H1 (cell line): ENCODE measurements around the gene LCE5A. TPM values are rescaled to one million over a fixed set of nuclear protein-coding genes. Genes with fewer than 3 reads are reported as not detected.

ENCODE experiments used
- ATF2 ChIP-seq: IDR thresholded peaks from 2 replicates; pipeline ENCODE4 v1.6.1; 2012; ENCODE audit warnings: low read length, inconsistent platforms
- KDM1A ChIP-seq: fragments of 200-600, 300-600 bp; sonication (generic); IDR thresholded peaks from 2 replicates; pipeline ENCODE4 v1.7.1; 2016; ENCODE audit warnings: mild to moderate bottlenecking, low read length, borderline replicate concordance
- SIRT6 ChIP-seq: IDR thresholded peaks from one replicate; pipeline ENCODE4 v1.7.1; 2012; ENCODE audit warnings: low read length, inconsistent platforms
- SP1 ChIP-seq: IDR thresholded peaks from 2 replicates; pipeline ENCODE4 v1.6.1; 2011; ENCODE audit warnings: low read depth, low read length
- polyA plus RNA-seq, 7 experiments: library from polyadenylated mRNA; depleted of rRNA in 3 of 7; stranded (reverse) in 5 of 7; unstranded in 2 of 7; fragments of >200 nt in 5 of 7; fragments of 200-250 nt in 2 of 7; gene quantifications; 1 replicate in 5 of 7; 2 replicates in 1 of 7; 4 replicates in 1 of 7; pipeline versions ENCODE4 v1.2.1 to v1.2.3, GENCODE V29; 2011 to 2013; ENCODE audit warnings: missing spikeins in 2 of 7, mixed read lengths in 2 of 7
- total RNA-seq: library from RNA; stranded (reverse); fragmentation: NEBNext Ultra II Directional; extraction: Animal tissue kit (Norgen Biotek cat#: 25700); gene quantifications from 2 replicates; pipeline ENCODE4 v1.2.1, GENCODE V29; 2021
- TF ChIP-seq, protein P1 (sequence below), 3 experiments: IDR thresholded peaks; 1 replicate in 2 of 3; 2 replicates in 1 of 3; pipeline versions ENCODE4 v1.5.1 to v1.6.1; 2011; ENCODE audit warnings: low read length in 3 of 3, mild to moderate bottlenecking in 3 of 3, inconsistent platforms in 2 of 3, low read depth in 1 of 3, moderate library complexity in 1 of 3; ENCODE audit not compliant: insufficient read depth in 1 of 3; ENCODE audit errors: control extremely low read depth in 1 of 3

The LCE5A gene
- total and polyA plus RNA-seq, 2 of the 8 experiments (the other 6 are each of a cell fraction or from before 2014, with no cell fraction given): not detected

- TF ChIP-seq, protein P1, sequence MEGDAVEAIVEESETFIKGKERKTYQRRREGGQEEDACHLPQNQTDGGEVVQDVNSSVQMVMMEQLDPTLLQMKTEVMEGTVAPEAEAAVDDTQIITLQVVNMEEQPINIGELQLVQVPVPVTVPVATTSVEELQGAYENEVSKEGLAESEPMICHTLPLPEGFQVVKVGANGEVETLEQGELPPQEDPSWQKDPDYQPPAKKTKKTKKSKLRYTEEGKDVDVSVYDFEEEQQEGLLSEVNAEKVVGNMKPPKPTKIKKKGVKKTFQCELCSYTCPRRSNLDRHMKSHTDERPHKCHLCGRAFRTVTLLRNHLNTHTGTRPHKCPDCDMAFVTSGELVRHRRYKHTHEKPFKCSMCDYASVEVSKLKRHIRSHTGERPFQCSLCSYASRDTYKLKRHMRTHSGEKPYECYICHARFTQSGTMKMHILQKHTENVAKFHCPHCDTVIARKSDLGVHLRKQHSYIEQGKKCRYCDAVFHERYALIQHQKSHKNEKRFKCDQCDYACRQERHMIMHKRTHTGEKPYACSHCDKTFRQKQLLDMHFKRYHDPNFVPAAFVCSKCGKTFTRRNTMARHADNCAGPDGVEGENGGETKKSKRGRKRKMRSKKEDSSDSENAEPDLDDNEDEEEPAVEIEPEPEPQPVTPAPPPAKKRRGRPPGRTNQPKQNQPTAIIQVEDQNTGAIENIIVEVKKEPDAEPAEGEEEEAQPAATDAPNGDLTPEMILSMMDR (IDR thresholded peaks at IDR 0.05; ENCODE audit: control extremely low read depth in 1 of 3, insufficient read depth in 1 of 3, low read depth in 1 of 3, low read length in 3 of 3): no peak
- TF ChIP-seq KDM1A: no peak
- no peak for TF ChIP-seq SIRT6
- TF ChIP-seq SP1: no peak
- no peak for TF ChIP-seq ATF2
- TF ChIP-seq, all 59 proteins: peak for 0
Measured at GRCh38 chr1:152525080-152525641, 14.6 kb downstream of the LCE5A start (continued).
